IMR-90 (cell line): ENCODE data around the gene COPS7A. TPM values are rescaled to one million over a fixed set of nuclear protein-coding genes. Genes with fewer than 3 reads are reported as not detected.

Experiments used
- ATAC-seq: fragments of 200-7000 bp; cut with Tn5 transposase; 2 replicates; pipeline ENCODE4 v1.9.1; 2020; ENCODE audit warnings: low read depth, mild to moderate bottlenecking, moderate library complexity
- BruUV-seq: library from RNA; stranded (reverse); fragments of 400-500 nt; replicated peaks from 2 replicates; lab custom pipeline; 2021; lab: Mats Ljungman, UMichigan
- CTCF ChIA-PET: fragments of 300-600 bp; formaldehyde crosslinking; extraction: SDS; loops from one replicate; lab custom pipeline; 2021; ENCODE audit warnings: antibody characterized with exemption; lab: Yijun Ruan, JAX
- POLR2A ChIA-PET: fragments of 300-600 bp; sonication (Branson Sonifier 250); formaldehyde crosslinking; loops from one replicate; lab custom pipeline; 2022; ENCODE audit warnings: antibody characterized with exemption; ENCODE audit not compliant: unreplicated experiment; lab: Charles Lee
- DNase-seq: peaks from one replicate; pipeline ENCODE4 v3.0.0; 2013
- H2AFZ ChIP-seq: replicated peaks from 2 replicates; pipeline ENCODE3; 2013; ENCODE audit warnings: low read length, mild to moderate bottlenecking; ENCODE audit not compliant: poor library complexity
- H2AK5ac ChIP-seq: 2 replicates; pipeline ENCODE4 v1.6.1; 2013; ENCODE audit warnings: low read depth, low read length, inconsistent platforms
- H2AK9ac ChIP-seq: replicated peaks from 2 replicates; pipeline ENCODE3; 2013; ENCODE audit warnings: mild to moderate bottlenecking, low read depth, low read length, moderate library complexity; ENCODE audit not compliant: poor library complexity
- H2BK120ac ChIP-seq: 2 replicates; pipeline ENCODE4 v1.6.1; 2013; ENCODE audit warnings: low read depth, low read length, inconsistent platforms
- H2BK15ac ChIP-seq: 3 replicates; pipeline ENCODE4 v1.6.1; 2013; ENCODE audit warnings: low read depth, low read length, inconsistent platforms
- H2BK20ac ChIP-seq: 2 replicates; pipeline ENCODE4 v1.6.1; 2013; ENCODE audit warnings: low read depth, mild to moderate bottlenecking, inconsistent platforms, low read length, moderate library complexity
- H2BK5ac ChIP-seq: 2 replicates; pipeline ENCODE4 v1.6.1; 2013; ENCODE audit warnings: mild to moderate bottlenecking, low read depth, low read length, inconsistent platforms; ENCODE audit not compliant: poor library complexity, severe bottlenecking
- H3K14ac ChIP-seq: replicated peaks from 2 replicates; pipeline ENCODE4 v1.6.1; 2013; ENCODE audit warnings: low read depth, low read length, inconsistent platforms
- H3K18ac ChIP-seq: 2 replicates; pipeline ENCODE4 v1.6.1; 2013; ENCODE audit warnings: low read depth, low read length, control low read depth
- H3K23ac ChIP-seq: 2 replicates; pipeline ENCODE4 v1.6.1; 2013; ENCODE audit warnings: low read depth, low read length, inconsistent platforms
- H3K27ac ChIP-seq: 2 replicates; pipeline ENCODE4 v1.5.1; 2013; ENCODE audit warnings: mild to moderate bottlenecking, control low read depth, low read length; ENCODE audit not compliant: insufficient read depth
- H3K27me3 ChIP-seq: 2 replicates; pipeline ENCODE4 v1.6.1; 2013; ENCODE audit warnings: low read length; ENCODE audit not compliant: control insufficient read depth, insufficient read depth
- H3K36me3 ChIP-seq: 2 replicates; pipeline ENCODE4 v1.6.1; 2013; ENCODE audit warnings: low read length, mixed read lengths; ENCODE audit not compliant: control insufficient read depth, insufficient read depth
- H3K4ac ChIP-seq: 2 replicates; pipeline ENCODE4 v1.6.1; 2013; ENCODE audit warnings: low read depth, low read length, inconsistent platforms
- H3K4me1 ChIP-seq: 2 replicates; pipeline ENCODE4 v1.6.1; 2013; ENCODE audit warnings: low read length, mixed read lengths; ENCODE audit not compliant: control insufficient read depth, insufficient read depth
- H3K4me2 ChIP-seq: 2 replicates; pipeline ENCODE4 v1.6.1; 2013; ENCODE audit warnings: low read depth, mild to moderate bottlenecking, control low read depth, low read length, moderate library complexity
- H3K4me3 ChIP-seq: 2 replicates; pipeline ENCODE4 v1.5.1; 2013; ENCODE audit warnings: low read depth, mild to moderate bottlenecking, control low read depth, low read length, moderate library complexity; ENCODE audit not compliant: insufficient read depth
- H3K56ac ChIP-seq: 2 replicates; pipeline ENCODE4 v1.6.1; 2013; ENCODE audit warnings: low read length, inconsistent platforms; ENCODE audit not compliant: insufficient read depth; ENCODE audit errors: extremely low read depth
- H3K79me1 ChIP-seq, 2 experiments: 2 replicates each; pipeline ENCODE4 v1.6.1; 2013; ENCODE audit warnings: low read length in 2 of 2, inconsistent platforms in 1 of 2, low read depth in 1 of 2
- H3K9ac ChIP-seq: 2 replicates; pipeline ENCODE4 v1.6.1; 2013; ENCODE audit warnings: low read depth, low read length, control low read depth
- H3K9me1 ChIP-seq: 2 replicates; pipeline ENCODE4 v1.6.1; 2013; ENCODE audit warnings: low read length, inconsistent platforms; ENCODE audit not compliant: insufficient read depth
- H3K9me3 ChIP-seq: 2 replicates; pipeline ENCODE4 v1.6.1; 2013; ENCODE audit warnings: low read length; ENCODE audit not compliant: control insufficient read depth, insufficient read depth
- H4K20me1 ChIP-seq: 2 replicates; pipeline ENCODE4 v1.6.1; 2013; ENCODE audit warnings: low read length, inconsistent platforms; ENCODE audit not compliant: insufficient read depth
- H4K5ac ChIP-seq: 2 replicates; pipeline ENCODE4 v1.6.1; 2013; ENCODE audit warnings: mild to moderate bottlenecking, low read depth, low read length, control low read depth
- H4K8ac ChIP-seq, 2 experiments: 2 replicates each; pipeline ENCODE4 v1.6.1; 2013; ENCODE audit warnings: low read depth in 2 of 2, low read length in 2 of 2, control low read depth in 1 of 2, inconsistent platforms in 1 of 2
- H4K91ac ChIP-seq: 2 replicates; pipeline ENCODE4 v1.6.1; 2013; ENCODE audit warnings: low read depth, low read length, inconsistent platforms; ENCODE audit not compliant: insufficient read depth
- MXI1 ChIP-seq: IDR thresholded peaks from 2 replicates; pipeline ENCODE4 v1.6.1; 2012; ENCODE audit warnings: low read depth, mild to moderate bottlenecking, low read length, moderate library complexity, borderline replicate concordance
- WGBS, 2 experiments: methylation state at CpG; one replicate each; pipeline versions ENCODE4 v1.1.5 to v1.1.7; 2013; ENCODE audit warnings: missing lambda C conversion rate in 2 of 2; ENCODE audit not compliant: insufficient read length in 1 of 2; ENCODE audit errors: extremely low coverage in 2 of 2; 5-methylcytosine and 5-hydroxymethylcytosine counted together
- dilution Hi-C: fragments of 300-500 bp; cut with HindIII; formaldehyde crosslinking; loops from one replicate; pipeline ENCODE4 v1.14.3; 2018; ENCODE audit warnings: low sequenced_read_pairs; ENCODE audit not compliant: unreplicated experiment
- in situ Hi-C: fragments of 300-500 bp; cut with MboI; formaldehyde crosslinking; loops from 3 replicates; pipeline ENCODE4 v1.14.3; 2019; ENCODE audit warnings: low sequenced_read_pairs, inconsistent platforms, mixed read lengths
- intact Hi-C: fragments of 100-400 bp; cut with micrococcal nuclease; formaldehyde crosslinking; loops from 2 replicates; pipeline ENCODE4 v1.10.0; 2022
- polyA plus RNA-seq, 3 experiments: library from polyadenylated mRNA; depleted of rRNA; stranded (reverse); fragments of >200 nt; gene quantifications; 2 replicates each; pipeline ENCODE4 v1.2.3, GENCODE V29; 2012; ENCODE audit warnings: low replicate concordance in 1 of 3
- total RNA-seq: library from RNA; depleted of rRNA; stranded (reverse); fragments of >200 nt; gene quantifications from 2 replicates; pipeline ENCODE4 v1.2.3, GENCODE V29; 2012

Gene COPS7A
- total and polyA plus RNA-seq, 2 of the 4 experiments (the other 2 are of a cell fraction), result 58.8 to 135 TPM

- H2AFZ ChIP-seq, result peak overlapping the region; percentile 97
Measured at GRCh38 chr12:6724409-6724797, 557 bp downstream of the COPS7A start.

More at GRCh38 chr12:6724409-6724797, 557 bp downstream of the COPS7A start:
- peak overlapping the region; percentile 96 for H3K4me2 ChIP-seq
- peak overlapping the region; percentile 96 for H2AK5ac ChIP-seq
- BruUV-seq, result TSS peak; percentile 59
- ChIA-PET POLR2A (interaction anchor here (0.5 to 1.8 kb wide), 4 partner anchors 10 to 35 kb away, joined by 3 to 18 read pairs (median 10); partner anchors contain the start of gene ZNF384), CTCF (interaction anchor here (1.0 to 1.1 kb wide), 3 partner anchors 14 to 104 kb away, joined by 3 read pairs; partner anchors contain the start of genes P3H3 and ZNF384)
- H3K4me1 ChIP-seq, result 0 out of 2 replicates have a peak, but pooled peaks cover 2% of the 10 kb centered on the region
- H3K36me3 ChIP-seq, result peaks cover 19% of the 10 kb centered on the region
- H2BK120ac ChIP-seq, result peak overlapping the region; percentile 36
- peak overlapping the region; percentile 93 for H4K5ac ChIP-seq
- H3K27ac ChIP-seq, result peak overlapping the region; percentile 61
- intact Hi-C loops (loop anchor here (1.0 kb wide), 1 partner anchor 35 kb away; the partner anchor contains the start of gene ZNF384), in situ Hi-C loops (no loop called here), dilution Hi-C loops (no loop called here)
- 14% methylated on average over 4 of the region's 10 CpGs; no CpG with 5 or more reads in 1 of the 2 experiments for WGBS, 2 experiments
- no peak for TF ChIP-seq MXI1
- H3K9ac ChIP-seq, result peak overlapping the region; percentile 75
- peak overlapping the region; percentile 98 for H4K8ac ChIP-seq
- peak overlapping the region; percentile 1; the same call in 1 of the 3 replicates for H2BK15ac ChIP-seq
- peak overlapping the region; percentile 95 for H3K23ac ChIP-seq
- H2BK20ac ChIP-seq, result no peak overlapping the region
- peaks cover 2% of the 10 kb centered on the region; the same call in 1 of the 2 replicates for H3K9me1 ChIP-seq
- H3K4ac ChIP-seq, result peak overlapping the region; percentile 97
- no peaks in the 10 kb centered on the region for H3K27me3 ChIP-seq
- peak overlapping the region; percentile 51 for H3K4me3 ChIP-seq
- no peaks in the 10 kb centered on the region for H4K20me1 ChIP-seq
- peak; percentile 5 for ATAC-seq
- no peaks in the 10 kb centered on the region for H3K9me3 ChIP-seq
- peak overlapping the region; percentile 77 for H2BK5ac ChIP-seq
- H3K56ac ChIP-seq, result peak overlapping the region; percentile 68
- peak; percentile 16 for DNase-seq
- peak overlapping the region; percentile 96 for H3K14ac ChIP-seq
- peak overlapping the region; percentile 95 for H4K91ac ChIP-seq
- H2AK9ac ChIP-seq, result peak overlapping the region; percentile 99
- H3K79me1 ChIP-seq, result peaks cover 25 to 34% of the 10 kb centered on the region in 2 experiments
- peak overlapping the region; percentile 9 for H3K18ac ChIP-seq
